HG03520 (cell line): ENCODE results near the gene MAX.
A peak's percentile ranks its signal among the peaks of the same experiment; 100 is the strongest.

Experiments used
- ATAC-seq: cut with Tn5 transposase; IDR thresholded peaks from one replicate; pipeline ENCODE4 v1.9.1; 2021; ENCODE audit warnings: mild to moderate bottlenecking, moderate library complexity; ENCODE audit not compliant: unreplicated experiment

MAX gene, protein sequence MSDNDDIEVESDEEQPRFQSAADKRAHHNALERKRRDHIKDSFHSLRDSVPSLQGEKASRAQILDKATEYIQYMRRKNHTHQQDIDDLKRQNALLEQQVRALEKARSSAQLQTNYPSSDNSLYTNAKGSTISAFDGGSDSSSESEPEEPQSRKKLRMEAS

DNA sequence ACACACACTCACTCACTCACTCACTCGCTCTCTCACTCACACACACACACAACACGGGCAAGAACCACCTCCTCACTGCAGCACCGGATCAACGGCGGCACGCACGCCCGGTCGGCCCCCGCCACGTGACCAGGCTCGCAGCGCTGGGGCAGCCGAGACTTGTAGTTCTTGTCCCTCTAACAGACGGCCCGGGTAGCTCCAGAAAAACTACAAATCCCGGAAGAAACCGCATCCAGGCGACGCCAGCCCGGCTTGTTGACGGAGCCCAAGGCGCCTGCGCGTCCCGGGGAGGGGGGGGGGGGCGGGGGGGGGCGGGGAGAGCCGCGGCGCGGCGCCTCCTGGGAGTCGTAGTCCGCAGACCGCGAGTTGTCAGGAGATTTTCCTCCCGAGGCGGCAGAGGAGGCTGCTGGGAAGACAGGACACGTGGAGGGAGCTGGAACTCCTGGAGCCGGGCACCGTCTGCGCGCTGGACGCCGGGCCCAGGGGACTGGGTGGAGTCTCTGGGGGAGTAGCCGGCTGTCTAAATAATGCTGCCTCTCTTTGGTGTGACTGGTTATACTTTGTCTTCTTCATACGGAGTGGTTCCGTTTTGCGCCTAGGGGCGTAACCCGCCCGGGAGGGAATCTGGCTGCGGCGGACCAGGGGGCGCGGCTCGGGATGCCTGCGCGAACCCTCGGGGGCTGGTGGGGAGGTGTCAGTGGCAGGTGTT is at the start of gene MAX:
Gene MAX, minus strand, starts transcription at position 77 of the 709 bp plus-strand sequence. CDS start 178 bp downstream, outside the sequence.
- ATAC-seq: peak; percentile 75

DNA sequence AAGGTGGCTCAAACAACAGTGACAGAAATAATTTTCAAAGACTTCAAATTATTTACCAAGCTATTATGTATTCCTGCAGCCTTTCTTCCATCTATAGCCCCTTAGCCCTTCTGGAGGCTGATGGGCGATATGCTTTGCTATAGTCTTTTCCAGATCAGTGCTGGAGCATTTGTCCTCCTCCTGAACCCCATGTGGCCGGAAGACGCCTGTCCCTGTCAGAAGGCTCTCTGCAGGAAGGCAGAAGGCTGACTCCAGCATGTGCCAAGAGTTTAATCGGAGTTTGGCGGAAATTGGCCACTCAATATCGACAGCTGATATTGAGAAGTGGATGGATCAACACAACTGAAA is 49.3 kb upstream of the MAX start:
- no peak for ATAC-seq

DNA sequence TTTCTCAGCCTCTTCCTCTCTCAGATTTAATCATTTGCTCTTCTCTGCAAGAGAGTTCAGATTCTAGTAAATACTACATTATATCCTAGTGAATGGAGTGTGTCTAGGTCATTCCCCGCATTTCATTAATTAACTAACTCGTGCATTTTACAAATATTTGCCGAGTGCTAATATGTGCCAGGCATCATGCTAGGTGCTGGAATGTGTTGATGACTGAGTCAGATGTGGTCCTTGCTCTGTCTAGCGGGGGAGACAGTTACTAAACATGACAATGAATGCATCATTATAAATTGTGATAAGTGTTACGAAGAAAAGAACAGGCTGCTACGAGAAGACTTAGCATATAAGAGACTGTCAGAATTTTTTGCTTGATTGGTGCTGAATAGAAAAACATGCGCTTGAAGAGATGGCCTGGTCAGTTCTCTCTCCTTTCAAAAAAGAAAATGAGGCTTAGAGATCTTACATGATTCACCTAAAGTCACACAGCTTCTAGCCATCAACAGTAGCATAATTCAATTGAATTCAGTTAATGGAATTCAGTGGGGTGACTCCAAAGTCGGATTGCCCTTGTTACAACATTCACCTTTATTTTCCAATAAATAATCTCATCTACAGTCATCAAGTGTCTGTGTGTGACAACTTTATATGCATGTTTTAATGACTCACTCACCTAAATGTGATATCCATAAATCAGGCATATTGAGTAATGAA is 48.7 kb upstream of the MAX start:
- ATAC-seq: no peak

DNA sequence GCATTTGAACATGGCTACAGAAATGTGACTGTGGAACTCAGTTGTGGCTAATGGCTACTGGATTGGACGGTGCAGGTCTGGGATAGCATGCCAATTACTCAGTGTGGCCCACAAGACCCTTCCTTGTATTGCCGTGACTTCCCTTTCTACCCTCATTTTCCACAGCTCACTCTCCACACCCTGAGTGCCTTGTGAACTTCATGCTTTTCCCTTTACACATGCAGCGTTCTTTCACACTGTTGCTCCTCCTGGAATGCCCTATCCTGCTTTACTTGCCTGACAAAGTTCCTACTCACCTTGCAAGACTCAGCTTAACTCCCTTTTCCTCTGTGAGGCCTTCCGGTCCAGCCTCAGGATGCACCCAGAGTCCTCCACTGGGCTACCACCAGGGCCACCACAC is 46.8 kb upstream of the MAX start:
- no peak for ATAC-seq

DNA sequence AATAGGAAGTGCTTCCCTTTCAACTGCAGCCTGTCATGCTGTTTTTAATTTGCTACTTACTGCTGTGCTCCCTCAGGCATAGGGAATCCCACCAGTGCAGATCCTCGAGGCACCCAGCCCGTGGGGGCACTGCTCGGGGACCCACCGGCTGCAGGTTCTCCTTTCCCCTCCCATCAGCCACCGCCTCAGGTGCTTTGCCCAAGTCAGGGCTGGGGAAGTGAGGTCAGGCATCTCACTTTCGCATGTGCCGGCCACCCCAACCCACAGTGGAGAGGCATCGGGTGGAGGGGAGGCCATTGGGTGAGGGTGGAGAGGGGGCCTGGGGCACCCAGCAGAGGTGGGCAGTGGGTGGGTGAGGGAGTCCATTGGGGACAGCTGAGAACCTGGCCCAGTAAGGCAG is 41.9 kb upstream of the MAX start:
- no peak for ATAC-seq

DNA sequence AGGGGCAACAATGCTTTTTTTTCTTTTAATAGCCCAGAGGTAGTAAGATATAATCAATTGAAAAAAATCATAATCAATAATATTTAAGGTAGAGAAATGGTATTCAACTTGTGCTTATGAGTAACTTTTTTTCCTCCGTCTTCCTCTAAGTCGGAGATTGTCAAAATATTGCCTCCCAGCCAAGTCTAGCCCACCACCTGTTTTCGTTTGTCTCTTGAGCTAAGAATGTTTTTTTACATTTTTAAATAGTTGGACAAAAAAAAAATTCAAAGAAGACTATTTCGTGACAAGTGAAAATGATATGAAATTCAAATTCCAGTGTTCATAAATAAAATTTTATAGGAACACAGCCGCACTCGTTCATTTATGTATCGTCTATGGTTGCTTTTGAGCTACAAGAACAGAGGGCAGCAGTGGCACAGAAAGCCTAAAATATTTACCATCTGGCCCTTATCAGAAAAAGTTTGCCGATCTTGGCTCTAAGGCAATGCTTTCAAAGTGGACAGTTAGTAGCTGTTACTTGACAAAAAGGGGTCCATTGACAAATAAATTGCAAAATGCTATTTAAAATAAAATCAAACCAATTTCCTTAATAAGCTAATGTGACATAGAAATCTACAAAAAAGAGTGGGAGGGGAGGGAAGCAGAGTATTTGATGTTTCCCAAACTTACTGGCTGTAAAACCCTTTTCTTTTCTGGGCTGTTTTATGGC is 40.8 kb upstream of the MAX start:
- no peak for ATAC-seq

DNA sequence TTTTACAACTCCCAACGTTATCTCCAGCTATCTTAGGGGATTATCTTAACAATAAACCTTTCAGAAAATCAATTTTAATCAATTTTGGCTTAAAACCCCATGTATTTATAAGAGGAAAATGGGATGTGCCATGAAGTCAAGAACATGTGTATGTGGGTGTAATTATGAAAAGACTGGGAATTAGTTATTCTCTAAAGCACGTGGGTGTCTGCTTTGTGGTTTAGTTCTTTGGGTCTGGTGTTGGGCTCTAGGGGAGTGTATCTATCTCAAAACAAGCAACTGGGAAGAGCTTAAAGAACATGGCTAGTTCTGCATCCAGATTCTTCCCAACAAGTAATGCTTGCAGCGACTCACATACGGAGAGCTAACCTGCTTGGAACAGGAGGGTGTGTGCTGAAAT is 40.1 kb upstream of the MAX start:
- no peak for ATAC-seq

DNA sequence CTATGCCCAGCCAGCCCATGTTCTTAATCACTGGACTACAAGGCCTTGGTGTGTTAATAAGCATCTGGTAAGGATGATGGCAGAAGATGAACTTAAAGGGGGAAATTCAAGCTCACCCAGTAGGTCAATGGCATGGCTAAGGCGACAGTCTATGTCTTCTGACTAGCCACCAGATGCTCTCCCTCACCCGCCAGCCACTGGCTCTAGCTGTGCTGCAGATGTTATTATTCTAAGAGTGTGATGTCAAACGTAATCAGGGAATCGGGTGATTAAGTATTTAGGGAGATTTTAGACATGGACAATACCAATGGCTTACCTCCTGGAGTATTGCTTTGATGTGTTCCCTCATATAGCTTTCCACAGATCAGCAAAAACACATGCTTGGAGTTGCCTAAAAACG is 39.2 kb upstream of the MAX start:
- ATAC-seq: no peak

DNA sequence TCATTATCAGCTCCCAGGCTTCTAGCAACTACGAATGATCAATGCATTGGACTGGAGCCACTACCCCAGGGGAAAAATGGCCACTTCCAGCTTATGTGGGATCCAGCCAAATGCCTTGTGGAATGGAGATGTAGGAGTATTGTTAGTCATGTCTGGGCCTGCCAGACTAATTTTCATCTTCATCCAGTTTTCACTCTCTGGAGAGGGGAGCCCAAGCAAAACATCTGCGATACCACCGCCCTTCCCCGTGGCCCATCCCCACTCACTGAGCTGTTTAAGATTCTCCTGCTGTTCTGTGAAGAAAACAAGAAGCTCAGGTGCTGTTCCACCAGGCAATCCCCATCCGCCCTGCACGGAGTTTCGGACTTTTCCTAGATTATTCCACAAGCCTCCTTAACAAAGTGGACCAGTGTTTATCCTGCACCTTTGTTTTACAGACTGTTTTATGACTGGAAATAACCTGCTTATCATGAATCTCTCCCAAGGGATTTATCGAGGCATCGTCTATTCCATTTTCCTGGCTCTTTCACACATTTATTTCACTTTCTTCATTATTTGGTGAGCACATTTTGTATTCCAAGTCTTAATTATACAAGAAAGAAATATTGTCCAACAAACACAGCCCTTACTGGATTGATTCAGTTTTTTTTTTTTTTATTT is 35.5 kb upstream of the MAX start:
- no peak for ATAC-seq

DNA sequence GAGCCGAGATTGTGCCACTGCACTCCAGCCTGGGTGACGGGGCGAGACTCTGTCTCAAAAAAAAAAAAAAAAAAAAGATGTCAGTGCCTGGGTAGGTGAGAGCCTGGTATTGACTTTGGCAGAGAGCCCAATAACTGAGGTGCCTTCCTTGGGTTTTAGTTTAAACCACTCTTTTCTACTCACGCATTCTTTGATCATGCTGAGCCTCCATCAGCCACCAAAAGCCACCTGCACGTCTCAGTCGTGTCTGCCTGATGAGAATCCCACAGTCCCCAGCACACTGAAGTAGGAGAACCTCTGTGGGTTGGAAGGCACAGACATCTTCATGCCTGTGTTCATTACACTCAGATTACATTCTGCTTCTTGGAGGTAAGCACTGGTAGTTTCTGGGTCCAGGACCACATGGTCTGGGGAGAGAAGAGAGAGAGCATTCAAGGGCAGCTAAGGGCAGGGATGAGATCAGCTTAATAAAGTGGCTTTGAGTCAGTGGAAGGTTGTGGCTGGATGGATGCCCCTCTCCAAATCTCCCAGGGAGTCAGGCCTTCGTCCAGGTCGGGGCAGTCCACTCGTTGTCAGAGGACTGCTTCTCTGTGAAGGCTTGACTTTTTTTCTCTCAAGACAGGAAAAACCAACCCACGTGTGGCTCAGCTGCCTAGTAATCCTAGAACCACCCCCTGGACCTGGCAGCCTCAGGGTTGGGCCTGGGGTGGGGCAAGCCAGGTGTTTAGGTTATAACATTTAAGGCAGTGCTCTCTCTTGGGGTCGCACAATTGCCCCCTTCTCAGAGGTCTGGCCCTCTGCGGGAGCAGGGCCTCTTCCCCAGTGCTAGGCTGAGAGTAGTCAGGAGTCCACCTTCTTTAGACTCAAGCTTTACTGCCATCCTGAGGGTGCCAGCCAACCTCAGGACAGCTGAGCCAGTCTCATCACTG is 32.6 kb upstream of the MAX start:
- no peak for ATAC-seq

DNA sequence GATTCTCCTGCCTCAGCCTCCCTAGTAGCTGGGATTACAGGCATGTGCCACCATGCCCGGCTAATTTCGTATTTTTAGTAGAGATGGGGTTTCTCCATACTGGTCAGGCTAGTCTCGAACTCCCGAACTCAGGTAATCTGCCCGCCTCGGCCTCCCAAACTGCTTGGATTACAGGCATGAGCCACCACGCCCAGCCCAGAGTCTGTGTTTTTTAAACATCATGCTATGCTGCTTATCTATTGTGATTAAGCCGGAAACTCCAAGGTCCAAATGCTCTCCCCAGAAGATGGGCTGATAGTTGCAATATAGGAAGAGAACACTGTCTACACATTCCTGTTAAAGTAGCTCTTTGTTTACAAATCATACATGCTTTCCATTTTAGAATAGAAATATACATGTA is 30.5 kb upstream of the MAX start:
- ATAC-seq: no peak

DNA sequence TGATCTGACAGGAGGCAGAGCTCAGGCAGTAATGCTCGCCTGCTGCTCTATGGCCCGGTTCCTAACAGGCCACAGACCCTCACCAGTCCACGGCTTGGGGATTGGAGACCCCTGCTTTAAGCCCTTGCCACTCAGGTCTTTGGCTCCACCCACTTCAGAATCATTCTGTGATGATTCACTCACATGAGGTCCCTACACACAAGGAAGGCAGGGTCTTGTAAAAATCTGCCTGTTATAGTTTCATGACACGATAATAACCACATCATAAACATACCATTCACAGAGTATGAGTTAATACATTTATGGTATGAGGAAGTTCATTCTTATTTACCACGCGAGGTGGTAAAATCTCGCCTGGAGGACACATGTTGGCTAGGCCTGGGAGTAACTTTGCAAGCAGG is 29.0 kb upstream of the MAX start:
- ATAC-seq: no peak

DNA sequence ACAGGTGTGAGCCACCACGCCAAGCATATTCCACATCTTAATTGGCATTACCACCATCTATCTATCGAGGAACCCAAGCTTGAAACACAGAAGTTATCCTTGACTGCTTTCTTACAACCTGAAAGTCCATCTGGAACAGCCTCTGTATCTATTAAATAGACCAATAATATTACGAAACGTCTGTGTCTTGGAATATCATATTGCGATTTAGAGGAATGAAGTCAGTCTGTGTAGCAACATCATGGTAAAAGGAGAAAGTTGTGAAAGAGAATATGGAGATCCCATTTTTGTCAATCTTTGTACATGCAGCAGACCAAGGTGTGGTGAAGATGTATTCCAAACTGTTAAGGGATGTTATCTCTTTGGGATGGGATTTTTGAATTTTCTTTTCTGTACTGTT is 25.8 kb upstream of the MAX start:
- ATAC-seq: no peak

DNA sequence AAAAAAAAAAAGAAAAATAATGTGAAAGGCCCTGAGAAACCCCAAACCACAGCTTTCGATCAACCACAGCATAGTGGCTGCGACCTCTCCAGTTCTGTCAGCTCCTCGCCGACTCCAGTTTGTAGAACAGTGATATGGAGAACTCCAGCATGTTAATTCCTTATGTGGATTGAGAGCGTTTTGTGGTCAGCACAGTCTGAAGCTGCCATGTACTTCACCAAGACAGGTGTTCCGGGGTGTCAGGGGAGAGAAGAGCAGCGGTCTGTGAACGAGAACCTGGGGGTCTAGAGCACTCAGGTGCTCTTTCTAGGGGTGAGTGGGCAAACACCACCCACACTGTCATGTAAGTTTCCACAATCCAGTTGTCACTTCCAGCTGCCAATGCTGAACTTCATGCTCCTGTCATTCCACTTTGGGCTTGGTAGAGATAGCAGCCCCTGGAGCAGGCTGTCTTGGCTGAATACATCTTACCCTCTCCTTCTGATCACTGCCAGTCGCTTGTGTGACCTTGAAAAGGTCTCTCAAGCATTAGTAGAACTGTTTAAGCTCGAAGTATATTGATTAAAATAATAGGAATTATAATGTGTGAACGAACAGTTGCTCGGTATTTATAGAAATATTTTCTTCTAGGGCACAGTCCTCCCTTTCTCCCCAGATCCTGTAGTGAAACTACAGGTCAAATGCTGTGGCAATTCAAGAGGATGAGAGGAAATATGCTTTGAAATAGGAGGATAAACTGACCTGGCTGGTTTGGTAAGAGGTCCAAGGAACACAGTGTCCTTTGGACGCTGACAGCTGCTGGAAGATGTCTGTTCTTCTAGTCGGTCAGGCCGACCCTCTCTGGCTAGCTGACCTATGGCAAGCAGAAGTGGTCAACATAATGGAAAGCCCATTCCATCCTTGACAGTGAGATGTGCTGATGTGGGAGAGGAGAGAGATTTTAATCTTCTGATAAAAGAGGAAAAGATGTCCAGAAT is 15.7 kb upstream of the MAX start:
- no peak for ATAC-seq

DNA sequence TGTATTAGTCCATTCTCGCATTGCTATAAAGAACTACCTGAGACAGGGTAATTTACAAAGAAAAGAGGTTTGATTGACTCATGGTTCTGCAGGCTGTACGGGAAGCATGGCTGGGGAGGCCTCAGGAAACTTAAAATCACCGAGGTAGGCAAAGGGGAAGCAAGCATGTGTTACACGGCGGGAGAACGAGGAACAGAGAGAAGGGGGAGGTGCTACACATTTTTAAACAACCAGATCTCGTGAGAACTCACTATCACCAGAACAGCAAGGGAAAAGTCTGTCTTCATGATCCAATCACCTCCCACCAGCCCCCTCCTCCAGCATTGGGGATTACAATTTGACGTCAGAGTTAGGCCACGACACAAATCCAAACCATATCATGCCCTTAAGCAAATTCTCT is 13.3 kb upstream of the MAX start:
- no peak for ATAC-seq

DNA sequence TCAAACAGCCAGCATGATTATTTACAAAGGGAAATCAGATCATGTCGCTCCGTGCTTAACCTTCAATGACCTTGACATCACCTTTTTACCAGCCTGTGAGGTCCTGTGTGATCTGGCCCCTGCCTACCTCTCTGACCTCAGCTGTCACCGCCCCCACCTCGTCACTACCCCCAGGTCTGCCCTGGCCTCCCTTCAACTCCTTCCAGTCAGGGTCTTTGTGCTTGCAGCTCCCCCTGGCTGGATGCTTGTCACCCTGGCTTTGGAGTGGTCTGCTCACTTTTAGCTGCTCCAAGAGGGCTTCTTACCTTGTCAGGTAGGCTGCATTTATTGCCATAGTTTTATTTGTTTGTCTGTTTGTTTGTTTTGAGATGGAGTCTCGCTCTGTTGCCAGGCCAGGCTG is 8.2 kb upstream of the MAX start:
- ATAC-seq: no peak

DNA sequence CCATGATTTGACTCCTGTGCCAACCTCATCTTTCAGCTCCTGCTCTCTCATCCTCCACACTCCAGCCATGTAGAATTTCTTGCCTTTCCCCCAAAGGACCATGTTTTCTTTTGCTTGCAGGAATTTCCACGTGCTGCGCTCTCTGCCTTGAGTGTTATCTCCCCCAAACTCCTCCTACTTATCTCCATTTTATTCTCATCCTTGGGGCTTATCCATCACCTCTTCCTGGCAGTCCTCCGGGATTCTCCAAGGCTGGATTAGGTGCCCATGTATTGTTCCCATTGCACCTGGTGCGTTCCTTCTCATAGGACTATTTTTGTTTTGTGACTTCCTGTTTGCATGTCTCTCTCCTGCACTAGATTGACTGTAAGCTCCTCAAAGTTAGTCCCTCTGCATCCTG is 7.0 kb upstream of the MAX start:
- ATAC-seq: no peak

DNA sequence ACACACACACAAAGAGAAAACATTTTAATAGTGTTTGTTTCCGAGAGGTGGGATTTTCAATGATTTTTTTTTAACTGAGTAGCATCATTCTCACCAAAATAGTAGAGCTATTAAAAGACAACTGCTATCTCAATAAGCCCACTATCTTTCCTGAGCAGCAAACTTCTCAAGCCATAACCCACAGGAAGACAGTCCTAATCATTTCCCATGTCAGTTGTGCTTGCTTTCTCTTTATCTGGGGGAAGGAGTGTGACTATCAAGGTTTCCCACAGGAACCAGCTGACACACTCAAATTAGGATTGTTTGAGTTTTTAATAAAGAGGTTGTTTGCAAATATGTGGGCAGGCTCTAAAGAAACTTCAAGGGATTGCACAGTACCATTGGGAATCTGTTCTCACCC is 4.9 kb upstream of the MAX start:
- ATAC-seq: no peak

DNA sequence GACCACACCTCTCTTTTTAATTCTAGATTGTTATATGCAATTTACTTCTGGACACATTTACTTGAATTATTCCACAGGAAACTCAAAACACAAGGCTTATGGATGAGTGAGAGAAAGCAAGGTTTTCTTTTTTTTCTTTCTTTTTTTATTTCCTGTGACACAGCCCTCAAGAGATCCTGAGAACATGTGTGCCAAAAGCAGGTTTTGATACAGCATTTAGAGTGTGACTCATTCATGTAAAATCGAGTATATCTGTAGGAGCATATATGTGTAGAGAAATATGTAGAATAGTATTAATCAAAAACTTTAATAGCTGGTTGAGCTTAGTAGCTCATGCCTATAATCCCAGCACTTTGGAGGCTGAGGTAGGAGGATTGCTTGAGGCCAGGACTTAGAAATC is 4.4 kb upstream of the MAX start:
- ATAC-seq: no peak
